GM19452 (cell line): ENCODE results near the gene PRTN3.
"Not testable (repeated sequence)": the region's sequence is repeated elsewhere in the genome, so short reads cannot be mapped to it uniquely, and the experiment has no call there.

Source experiments
- ATAC-seq: cut with Tn5 transposase; IDR thresholded peaks from one replicate; pipeline ENCODE4 v1.9.1; 2021; ENCODE audit not compliant: unreplicated experiment

PRTN3 gene

DNA sequence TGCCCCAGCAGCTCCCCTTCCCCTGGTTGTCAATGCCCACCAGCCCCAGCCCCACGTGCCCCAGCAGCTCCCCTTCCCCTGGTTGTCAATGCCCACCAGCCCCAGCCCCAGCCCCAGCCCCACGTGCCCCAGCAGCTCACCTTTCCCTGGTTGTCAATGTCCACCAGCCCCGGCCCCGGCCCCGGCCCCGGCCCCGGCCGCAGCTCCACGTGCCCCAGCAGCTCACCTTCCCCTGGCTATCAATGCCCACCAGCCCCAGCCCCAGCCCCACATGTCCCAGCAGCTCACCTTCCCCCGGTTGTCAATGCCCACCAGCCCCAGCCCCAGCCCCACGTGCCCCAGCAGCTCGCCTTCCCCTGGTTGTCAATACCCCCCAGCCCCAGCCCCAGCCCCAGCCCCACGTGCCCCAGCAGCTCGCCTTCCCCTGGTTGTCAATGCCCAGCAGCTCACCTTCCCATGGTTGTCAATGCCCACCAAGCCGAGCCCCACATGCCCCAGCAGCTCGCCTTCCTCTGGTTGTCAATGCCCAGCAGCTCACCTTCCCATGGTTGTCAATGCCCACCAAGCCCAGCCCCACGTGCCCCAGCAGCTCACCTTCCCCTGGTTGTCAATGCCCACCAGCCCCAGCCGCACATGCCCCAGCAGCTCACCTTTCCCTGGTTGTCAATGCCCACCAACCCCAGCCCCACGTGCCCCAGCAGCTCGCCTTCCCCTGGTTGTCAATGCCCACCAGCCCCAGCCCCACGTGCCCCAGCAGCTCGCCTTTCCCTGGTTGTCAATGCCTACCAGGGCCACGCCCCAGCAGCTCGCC, 38.2 kb downstream of the PRTN3 start:
- ATAC-seq: not testable (repeated sequence)

- no peak for ATAC-seq
Observed at GRCh38 chr19:879711-880438, 39.1 kb downstream of the PRTN3 start.

DNA sequence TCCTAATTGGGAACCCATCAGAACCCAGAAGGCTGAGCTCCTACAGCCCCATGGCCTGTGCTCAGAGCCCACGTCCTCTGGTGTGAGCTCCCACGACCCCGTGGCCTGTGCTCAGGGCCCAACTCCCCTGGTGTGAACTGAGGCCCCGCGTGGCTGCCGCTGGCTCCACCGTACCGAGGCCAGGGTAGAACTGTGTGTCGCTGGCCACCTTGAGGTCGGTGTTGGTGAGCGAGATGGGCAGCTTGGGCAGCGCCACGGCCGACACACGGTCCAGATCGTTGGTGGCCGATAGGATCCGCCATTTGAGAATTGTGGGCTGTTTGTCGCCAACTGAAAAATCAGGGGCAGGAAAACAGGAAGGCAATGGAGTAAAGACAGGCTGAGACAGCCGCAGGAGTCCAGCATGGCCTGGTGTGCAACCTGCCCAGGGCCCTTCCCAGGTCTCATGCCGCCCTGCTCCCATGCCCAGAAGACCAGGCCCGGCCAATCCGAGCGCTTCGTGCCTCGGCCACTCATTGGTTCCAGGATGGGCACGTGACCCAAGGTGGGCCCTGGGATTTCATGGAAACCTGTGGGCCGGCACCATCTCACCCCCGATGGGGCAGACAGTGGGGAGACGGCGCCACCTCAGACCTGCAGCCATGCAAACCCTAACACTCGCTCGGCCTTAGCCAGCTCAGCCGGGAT, 40.7 kb downstream of the PRTN3 start:
- ATAC-seq: no peak

- ATAC-seq: no peak
Observed at GRCh38 chr19:882871-883497, 42.2 kb downstream of the PRTN3 start.

DNA sequence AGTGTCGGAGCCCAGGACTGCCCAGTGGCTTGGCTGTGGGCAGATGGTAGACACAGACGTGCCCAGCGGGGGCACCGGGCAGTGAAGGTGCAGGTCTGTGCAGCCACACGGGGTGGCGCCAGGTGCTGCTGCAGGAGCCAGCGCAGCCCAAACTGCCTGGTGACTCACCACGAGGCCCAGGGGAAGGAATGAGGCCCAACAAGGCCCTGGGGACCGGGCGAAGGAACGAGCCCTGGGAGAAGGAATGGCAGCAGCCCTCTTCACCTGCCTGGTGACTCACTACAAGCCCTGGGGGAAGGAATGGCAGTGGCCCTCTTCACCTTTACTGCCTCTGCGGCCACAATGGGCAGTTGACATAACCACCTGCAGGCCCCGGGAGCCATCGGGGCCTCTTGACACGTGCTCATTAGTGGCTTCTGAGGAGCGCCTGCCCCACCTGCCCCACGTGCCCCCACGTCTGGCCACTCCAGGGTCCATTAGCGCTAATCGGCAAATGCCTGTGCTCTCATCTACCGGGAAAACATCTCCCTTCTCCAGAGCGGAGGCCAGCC, 42.9 kb downstream of the PRTN3 start:
- no peak for ATAC-seq

- no peak for ATAC-seq
Observed at GRCh38 chr19:884420-885211, 43.8 kb downstream of the PRTN3 start.

- ATAC-seq: no peak
Observed at GRCh38 chr19:885536-886224, 44.9 kb downstream of the PRTN3 start.

GRCh38 chr19:887072-887471, 46.3 kb downstream of the PRTN3 start:
- no peak for ATAC-seq

DNA sequence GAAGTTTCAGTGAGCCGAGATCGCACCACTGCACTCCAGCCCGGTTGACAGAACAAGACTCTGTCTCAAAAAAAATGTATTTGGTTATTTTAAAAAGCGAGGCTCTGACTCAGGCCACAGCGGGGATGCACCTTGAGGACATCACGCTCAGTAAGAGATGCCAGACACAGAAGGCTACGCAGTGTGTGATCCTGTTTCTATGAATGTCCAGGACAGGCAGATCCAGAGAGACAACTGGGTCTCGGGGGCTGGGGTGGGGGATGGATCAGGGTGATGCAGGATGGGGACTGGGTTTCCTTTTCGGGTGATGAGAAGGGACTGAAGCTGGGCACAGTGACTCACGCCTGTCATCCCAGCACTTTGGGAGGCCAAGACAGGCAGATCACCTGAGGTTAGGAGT, 46.8 kb downstream of the PRTN3 start:
- ATAC-seq: no peak

- no peak for ATAC-seq
Observed at GRCh38 chr19:888581-889385, 48.0 kb downstream of the PRTN3 start.

GRCh38 chr19:889662-890295, 49.0 kb downstream of the PRTN3 start:
- no peak for ATAC-seq

DNA sequence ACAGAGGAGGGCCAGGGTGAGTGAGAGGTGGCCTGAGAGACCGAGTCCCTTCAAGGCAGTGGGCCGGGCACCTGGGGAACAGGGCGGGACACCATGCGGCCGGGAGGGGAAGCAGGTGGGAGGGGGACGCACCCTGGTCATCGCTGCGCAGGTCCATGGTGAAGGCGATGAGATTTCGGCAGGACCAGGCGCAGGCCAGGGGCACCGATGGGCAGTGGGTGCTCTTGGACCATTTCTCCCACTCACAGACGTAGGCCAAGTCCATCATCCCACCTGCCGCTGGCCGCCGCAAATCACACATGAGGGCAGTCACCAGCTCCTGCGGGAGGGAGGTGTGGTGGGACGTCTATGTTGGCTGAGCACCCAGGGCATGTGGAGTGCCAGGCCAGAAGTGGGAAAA, 50.0 kb downstream of the PRTN3 start:
- no peak for ATAC-seq

GRCh38 chr19:891421-892200, 50.8 kb downstream of the PRTN3 start:
- not testable (repeated sequence) for ATAC-seq

DNA sequence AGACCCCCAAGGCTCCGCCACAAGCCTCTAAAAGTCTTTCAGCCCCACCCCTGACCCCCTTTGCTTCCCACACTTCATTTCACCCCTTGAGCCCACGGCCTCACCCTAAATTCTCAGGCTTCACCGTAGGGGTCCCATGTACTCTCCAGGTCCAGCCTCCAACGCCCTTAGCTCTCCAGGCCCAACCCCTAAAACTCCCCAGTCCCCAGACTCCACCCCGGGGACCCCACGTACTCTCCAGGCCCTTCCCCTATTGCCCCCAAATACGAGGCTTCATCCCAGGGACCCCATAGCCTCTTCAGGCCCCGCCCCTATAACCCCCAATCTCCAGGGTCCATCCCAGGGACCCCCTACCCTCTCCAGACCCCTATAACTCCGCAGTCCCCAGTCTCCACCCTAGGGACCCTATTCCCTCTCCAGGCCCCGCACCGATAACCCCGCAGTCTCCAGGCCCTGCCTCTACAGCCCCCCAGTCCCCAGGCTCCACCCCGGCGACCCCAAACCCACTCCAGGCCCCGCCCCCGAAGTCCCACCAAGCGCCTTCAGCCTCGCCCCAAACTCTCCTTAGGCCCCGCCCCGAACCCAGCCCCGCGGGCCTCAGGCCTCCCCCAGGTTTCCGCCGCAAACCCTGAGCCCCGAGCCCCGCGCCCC, 51.6 kb downstream of the PRTN3 start:
- ATAC-seq: no peak

DNA sequence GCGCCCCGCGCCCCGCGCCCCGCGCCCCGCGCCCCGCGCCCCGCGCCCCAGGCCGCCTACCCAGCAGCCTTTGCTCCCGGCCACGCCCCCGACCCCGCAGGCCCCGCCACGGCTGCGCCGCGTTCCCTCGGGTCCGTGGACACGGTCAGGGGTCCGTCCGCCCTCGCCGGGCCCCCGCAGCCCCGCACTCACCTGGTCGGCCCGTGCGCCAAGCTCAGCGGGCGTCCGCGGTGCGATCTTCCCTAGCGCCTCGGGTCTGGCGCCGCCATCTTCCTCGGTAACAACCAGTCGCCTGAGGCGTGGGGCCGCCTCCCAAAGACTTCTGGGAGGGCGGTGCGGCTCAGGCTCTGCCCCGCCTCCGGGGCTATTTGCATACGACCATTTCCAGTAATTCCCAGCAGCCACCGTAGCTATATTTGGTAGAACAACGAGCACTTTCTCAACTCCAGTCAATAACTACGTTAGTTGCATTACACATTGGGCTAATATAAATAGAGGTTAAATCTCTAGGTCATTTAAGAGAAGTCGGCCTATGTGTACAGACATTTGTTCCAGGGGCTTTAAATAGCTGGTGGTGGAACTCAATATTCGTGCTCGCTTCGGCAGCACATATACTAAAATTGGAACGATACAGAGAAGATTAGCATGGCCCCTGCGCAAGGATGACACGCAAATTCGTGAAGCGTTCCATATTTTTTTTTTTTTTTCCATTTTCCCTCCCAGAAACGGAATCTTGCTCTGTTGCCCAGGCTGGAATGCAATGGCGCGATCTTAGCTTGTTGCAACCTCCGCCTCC, 52.3 kb downstream of the PRTN3 start, which contains the start of the genes MED16 and RNU6-9:
Gene MED16, minus strand, starts transcription at position 294 of the 796 bp plus-strand sequence. CDS start 2,056 bp downstream, outside the sequence.
Gene RNU6-9, plus strand, starts transcription at position 591 of the 796 bp plus-strand sequence.
- ATAC-seq: peak; percentile 87

DNA sequence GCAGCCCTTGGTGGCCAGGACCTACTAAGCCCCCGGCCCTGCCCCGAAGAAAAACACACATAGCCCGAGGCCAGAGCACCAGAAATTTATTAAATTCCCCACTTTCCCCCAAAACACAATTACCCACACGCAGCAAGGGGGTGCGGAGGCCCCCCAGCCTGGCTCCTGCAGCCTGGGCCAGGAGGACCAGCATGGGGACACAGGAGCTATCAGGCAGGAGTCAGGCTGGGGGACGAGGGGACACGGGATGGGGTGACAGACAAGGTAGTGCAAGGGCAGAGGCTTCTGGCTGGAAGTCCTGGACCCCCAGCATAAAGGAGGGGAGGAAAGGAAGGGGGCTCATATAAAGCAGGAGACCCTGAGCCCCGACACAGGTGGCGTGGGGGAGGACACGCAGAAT, 55.6 kb downstream of the PRTN3 start:
- ATAC-seq: no peak
